Activated CD4-positive, alpha-beta T cell treated with anti-CD3 and anti-CD28 coated beads, Interleukin-2, amount 10 ng/mL, durations not matched to agents 24 days and 14 days (primary cell): ENCODE measurements around the gene HSPG2. TPM values are rescaled to one million over a fixed set of nuclear protein-coding genes. Genes with fewer than 3 reads are reported as not detected.
"Not testable (repeated sequence)": the region's sequence is repeated elsewhere in the genome, so short reads cannot be mapped to it uniquely, and the experiment has no call there.

Source experiments
- DNase-seq: peaks from one replicate; pipeline ENCODE4 v3.0.0; 2022
- H3K27ac Mint-ChIP-seq: one replicate; pipeline ENCODE4 v1.8.0; 2022; ENCODE audit warnings: mild to moderate bottlenecking, mixed read lengths
- H3K27me3 Mint-ChIP-seq: one replicate; pipeline ENCODE4 v1.8.0; 2022; ENCODE audit warnings: mixed read lengths
- H3K36me3 Mint-ChIP-seq: one replicate; pipeline ENCODE4 v1.8.0; 2022; ENCODE audit warnings: low read depth, mild to moderate bottlenecking, mixed read lengths
- H3K4me1 Mint-ChIP-seq: one replicate; pipeline ENCODE4 v1.8.0; 2021; ENCODE audit warnings: mixed read lengths
- H3K4me3 Mint-ChIP-seq: one replicate; pipeline ENCODE4 v1.8.0; 2022; ENCODE audit warnings: mild to moderate bottlenecking, moderate library complexity, mixed read lengths
- H3K9me3 Mint-ChIP-seq: one replicate; pipeline ENCODE4 v1.8.0; 2021; ENCODE audit warnings: mixed read lengths
- intact Hi-C: fragments of 100-400 bp; cut with micrococcal nuclease; formaldehyde crosslinking; loops from one replicate; pipeline ENCODE4 v1.15.1; 2023
- total RNA-seq: library from RNA; stranded (reverse); gene quantifications from 2 replicates; pipeline ENCODE4 v1.2.3, GENCODE V29; 2022

HSPG2 gene
- total RNA-seq, 1 donor from 2014 or later = 6.2 TPM

DNA sequence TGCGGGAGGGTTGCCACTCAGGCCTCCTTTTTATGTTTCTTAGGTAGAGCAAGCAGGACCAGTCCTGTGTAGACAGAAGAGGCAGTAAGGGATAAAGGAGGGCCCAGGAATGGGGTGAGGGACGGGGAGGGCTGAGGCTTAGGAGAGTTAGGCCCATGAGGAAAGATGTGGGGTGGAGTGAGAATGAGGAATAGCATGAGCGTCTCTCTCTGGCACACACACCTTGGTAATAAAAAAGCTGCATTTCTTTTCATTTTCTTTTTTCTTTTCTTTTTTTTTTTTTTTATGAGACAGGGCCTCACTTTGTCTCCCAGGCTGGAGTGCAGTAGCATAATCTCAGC is 7.6 kb upstream of the HSPG2 start:
- Mint-ChIP-seq H3K4me1 (no peaks in the 10 kb centered on the region), H3K4me3 (no peak overlapping the region), H3K27ac (no peak overlapping the region), H3K27me3 (peaks cover 7% of the 10 kb centered on the region), H3K9me3 (no peaks in the 10 kb centered on the region), H3K36me3 (no peaks in the 10 kb centered on the region)
- no peak for DNase-seq
- intact Hi-C loops = no loop called here

DNA sequence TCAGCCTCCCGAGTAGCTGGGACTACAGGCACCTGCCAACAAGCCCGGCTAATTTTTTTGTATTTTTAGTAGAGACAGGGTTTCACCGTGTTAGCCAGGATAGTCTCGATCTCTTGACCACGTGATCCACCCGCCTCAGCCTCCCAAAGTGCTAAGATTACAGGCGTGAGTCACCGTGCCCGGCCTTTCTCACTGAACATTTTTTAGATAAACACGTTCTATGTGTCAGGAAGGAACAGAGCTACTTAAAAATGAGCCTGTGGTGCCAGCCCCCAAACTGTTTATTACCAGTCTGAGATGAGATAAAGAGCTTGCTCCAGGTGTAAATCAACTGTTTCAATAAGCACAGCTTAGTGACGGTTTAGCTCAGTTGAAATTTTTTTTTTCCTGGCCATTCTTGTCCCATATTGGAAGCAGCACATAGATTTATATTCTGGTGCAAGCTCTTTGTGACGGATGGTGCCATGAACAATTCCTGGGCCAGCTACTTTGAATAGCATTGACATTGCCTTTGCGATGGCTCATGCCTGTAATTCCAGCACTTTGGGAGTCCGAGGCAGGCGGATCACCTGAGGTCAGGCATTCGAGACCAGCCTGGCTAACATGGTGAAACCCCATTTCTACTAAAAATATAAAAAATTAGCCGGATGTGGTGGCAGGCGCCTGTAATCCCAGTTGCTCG is 6.0 kb upstream of the HSPG2 start:
- H3K36me3 Mint-ChIP-seq, DNase-seq, H3K4me3 Mint-ChIP-seq, H3K27ac Mint-ChIP-seq, H3K4me1 Mint-ChIP-seq, intact Hi-C loops, H3K9me3 Mint-ChIP-seq: not testable (repeated sequence)
- peaks cover 15% of the 10 kb centered on the region for H3K27me3 Mint-ChIP-seq

GRCh38 chr1:21942464-21942863 is 5.4 kb upstream of the HSPG2 start:
- H3K36me3 Mint-ChIP-seq = peaks cover 3% of the 10 kb centered on the region
- H3K27me3 Mint-ChIP-seq = peaks cover 20% of the 10 kb centered on the region
- DNase-seq = no peak
- no peaks in the 10 kb centered on the region for H3K9me3 Mint-ChIP-seq
- no peak overlapping the region for H3K27ac Mint-ChIP-seq
- H3K4me1 Mint-ChIP-seq = peaks cover 6% of the 10 kb centered on the region
- H3K4me3 Mint-ChIP-seq = no peak overlapping the region
- intact Hi-C loops = no loop called here

DNA sequence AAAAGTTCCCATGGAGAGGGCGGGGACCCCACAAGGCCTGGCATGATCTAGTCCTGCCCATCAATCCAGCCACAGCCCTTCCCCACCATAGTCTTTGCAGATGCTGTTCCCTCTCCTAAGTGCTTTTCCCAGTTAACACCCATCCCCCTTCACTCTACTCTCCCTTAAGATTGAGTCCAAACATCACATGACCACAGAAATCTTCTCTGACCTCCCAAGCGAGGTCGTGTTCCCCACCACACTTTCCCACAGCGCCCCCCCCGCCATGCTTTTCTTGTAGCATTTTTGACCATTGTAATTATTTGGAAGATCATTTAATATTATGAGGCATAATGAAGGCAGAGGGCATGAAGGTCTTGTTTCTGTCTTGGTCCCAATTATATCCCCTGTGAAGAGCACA is 4.3 kb upstream of the HSPG2 start:
- no peak overlapping the region for H3K27ac Mint-ChIP-seq
- peaks cover 3% of the 10 kb centered on the region for H3K36me3 Mint-ChIP-seq
- no peak overlapping the region for H3K4me3 Mint-ChIP-seq
- H3K27me3 Mint-ChIP-seq = peaks cover 20% of the 10 kb centered on the region
- DNase-seq = no peak
- intact Hi-C loops = no loop called here
- H3K4me1 Mint-ChIP-seq = peaks cover 6% of the 10 kb centered on the region
- H3K9me3 Mint-ChIP-seq = no peaks in the 10 kb centered on the region

GRCh38 chr1:21940492-21940891 is 3.4 kb upstream of the HSPG2 start:
- Mint-ChIP-seq H3K27ac (no peak overlapping the region), H3K4me3 (no peak overlapping the region), H3K36me3 (peaks cover 3% of the 10 kb centered on the region), H3K9me3 (no peaks in the 10 kb centered on the region), H3K4me1 (peaks cover 8% of the 10 kb centered on the region), H3K27me3 (peaks cover 23% of the 10 kb centered on the region)
- DNase-seq = no peak
- intact Hi-C loops = no loop called here

DNA sequence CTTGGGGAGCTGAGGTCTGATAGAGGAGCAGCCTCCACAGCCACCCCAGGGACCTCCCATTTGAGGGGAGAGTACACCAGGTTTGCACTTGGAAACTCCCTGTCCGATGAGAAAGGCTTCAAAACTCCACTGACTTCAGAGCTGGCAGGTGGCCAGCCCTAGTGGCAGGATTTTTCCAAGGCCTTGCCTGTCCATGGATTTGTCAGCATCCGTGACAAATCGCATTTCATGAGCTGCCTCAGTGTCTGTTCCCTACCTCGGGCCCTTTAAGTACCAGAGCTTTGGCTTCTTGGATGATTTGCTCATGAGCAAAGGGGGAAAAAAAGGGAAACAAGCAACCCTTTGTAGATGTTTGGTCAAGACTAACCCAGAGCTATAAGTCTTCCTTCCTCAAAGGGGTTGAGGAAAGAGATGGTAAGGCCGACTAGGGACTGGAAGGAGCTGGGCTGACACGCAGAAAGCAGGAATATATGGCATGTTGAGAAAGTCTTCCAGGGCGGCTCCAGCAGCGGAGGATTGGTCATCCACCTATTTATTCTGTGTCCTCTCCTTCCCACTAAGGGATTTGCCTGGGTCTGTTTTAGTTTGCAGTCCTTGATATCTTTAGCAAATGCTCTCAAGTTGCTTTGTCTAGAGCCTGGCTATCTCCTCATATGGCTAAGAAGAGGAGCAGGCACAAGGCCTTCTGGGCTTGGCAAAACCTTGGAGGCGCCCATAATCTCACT is 2.7 kb upstream of the HSPG2 start:
- Mint-ChIP-seq H3K4me1 (peaks cover 9% of the 10 kb centered on the region), H3K27me3 (peaks cover 25% of the 10 kb centered on the region), H3K9me3 (no peaks in the 10 kb centered on the region), H3K36me3 (peaks cover 3% of the 10 kb centered on the region), H3K4me3 (no peak overlapping the region), H3K27ac (no peak overlapping the region)
- intact Hi-C loops = no loop called here
- DNase-seq = no peak

- intact Hi-C loops = no loop called here
- no peak overlapping the region for H3K27ac Mint-ChIP-seq
- peaks cover 12% of the 10 kb centered on the region for H3K4me1 Mint-ChIP-seq
- no peak for DNase-seq
- H3K36me3 Mint-ChIP-seq = peaks cover 3% of the 10 kb centered on the region
- H3K9me3 Mint-ChIP-seq = no peaks in the 10 kb centered on the region
- H3K27me3 Mint-ChIP-seq = peaks cover 25% of the 10 kb centered on the region
- H3K4me3 Mint-ChIP-seq = peak overlapping the region; percentile 66
Observed at GRCh38 chr1:21938732-21939538, 1.8 kb upstream of the HSPG2 start.

GRCh38 chr1:21937372-21938121 is 437 bp upstream of the HSPG2 start:
- H3K9me3 Mint-ChIP-seq = no peaks in the 10 kb centered on the region
- peak overlapping the region; percentile 89 for H3K4me3 Mint-ChIP-seq
- intact Hi-C loops = no loop called here

DNA sequence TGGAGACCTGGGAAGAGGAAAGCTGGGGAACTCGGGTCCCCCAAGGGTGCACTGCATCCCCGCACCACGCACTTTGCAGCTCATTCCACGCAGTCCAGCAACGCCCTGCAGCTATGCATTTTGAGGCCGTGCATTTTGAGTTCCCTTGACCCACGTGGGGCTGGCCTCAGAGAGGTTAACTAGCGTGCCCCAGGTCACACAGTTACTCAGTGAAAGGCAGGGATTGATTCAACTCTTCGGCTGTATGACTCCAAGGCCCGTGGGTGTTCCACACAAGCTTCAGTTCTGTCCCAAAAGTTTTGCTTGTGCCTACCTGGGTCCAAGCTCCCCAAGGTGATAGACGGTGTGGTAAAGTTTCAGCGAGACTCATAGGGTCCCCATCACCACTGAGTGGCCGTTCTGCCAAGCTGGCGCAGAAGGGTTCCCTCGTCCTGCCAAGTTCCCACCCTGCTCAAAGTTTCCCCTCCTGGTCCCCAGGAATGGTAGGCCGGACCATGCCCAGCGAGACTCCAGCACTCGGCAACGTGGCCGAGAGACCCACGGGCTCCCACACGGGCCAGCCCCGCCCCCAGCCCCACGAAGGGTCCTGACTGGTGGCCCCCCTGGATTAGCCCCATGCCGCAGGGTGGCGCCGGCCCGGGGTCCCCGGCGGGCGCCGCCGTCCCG is 611 bp downstream of the HSPG2 start:
- Mint-ChIP-seq H3K4me3 (peak overlapping the region; percentile 69), H3K27me3 (peaks cover 25% of the 10 kb centered on the region), H3K4me1 (peaks cover 14% of the 10 kb centered on the region), H3K36me3 (peaks cover 3% of the 10 kb centered on the region), H3K9me3 (no peaks in the 10 kb centered on the region), H3K27ac (no peak overlapping the region)
- intact Hi-C loops = no loop called here
- peak; percentile 60 for DNase-seq

More at GRCh38 chr1:21937372-21938121, 437 bp upstream of the HSPG2 start:
- Mint-ChIP-seq H3K4me1 (peaks cover 14% of the 10 kb centered on the region), H3K36me3 (peaks cover 3% of the 10 kb centered on the region), H3K27me3 (peaks cover 25% of the 10 kb centered on the region), H3K27ac (peak overlapping the region; percentile 86)
- peak; percentile 89 for DNase-seq

GRCh38 chr1:21935891-21936365 is 1.2 kb downstream of the HSPG2 start:
- no peak for DNase-seq
- peaks cover 3% of the 10 kb centered on the region for H3K36me3 Mint-ChIP-seq
- peaks cover 14% of the 10 kb centered on the region for H3K4me1 Mint-ChIP-seq
- peaks cover 23% of the 10 kb centered on the region for H3K27me3 Mint-ChIP-seq
- H3K4me3 Mint-ChIP-seq = peak overlapping the region; percentile 69
- intact Hi-C loops = no loop called here
- H3K9me3 Mint-ChIP-seq = no peaks in the 10 kb centered on the region
- H3K27ac Mint-ChIP-seq = no peak overlapping the region

DNA sequence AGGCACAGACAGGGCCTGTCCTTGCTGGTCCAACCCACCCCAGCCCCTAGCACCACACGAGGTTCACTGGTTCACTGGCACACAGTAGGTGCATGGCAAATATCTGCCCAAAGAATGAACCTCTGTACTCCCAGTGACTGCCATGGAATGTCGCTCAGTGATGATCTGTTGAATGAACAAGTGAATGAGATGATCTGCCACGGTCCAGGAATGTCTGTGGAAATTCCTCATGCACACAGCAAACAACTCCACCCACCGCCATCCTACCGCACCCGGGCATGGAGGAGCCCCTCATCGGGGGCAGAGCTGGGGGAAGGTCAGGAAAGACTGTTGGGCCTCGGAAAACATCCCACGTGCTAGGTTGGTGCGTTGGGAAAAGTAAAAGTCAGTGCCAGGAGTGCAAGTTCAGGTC is 1.7 kb downstream of the HSPG2 start:
- intact Hi-C loops = no loop called here
- H3K4me1 Mint-ChIP-seq = peaks cover 14% of the 10 kb centered on the region
- H3K9me3 Mint-ChIP-seq = no peaks in the 10 kb centered on the region
- peak overlapping the region; percentile 30 for H3K4me3 Mint-ChIP-seq
- DNase-seq = no peak
- peaks cover 3% of the 10 kb centered on the region for H3K36me3 Mint-ChIP-seq
- peaks cover 23% of the 10 kb centered on the region for H3K27me3 Mint-ChIP-seq
- H3K27ac Mint-ChIP-seq = no peak overlapping the region

DNA sequence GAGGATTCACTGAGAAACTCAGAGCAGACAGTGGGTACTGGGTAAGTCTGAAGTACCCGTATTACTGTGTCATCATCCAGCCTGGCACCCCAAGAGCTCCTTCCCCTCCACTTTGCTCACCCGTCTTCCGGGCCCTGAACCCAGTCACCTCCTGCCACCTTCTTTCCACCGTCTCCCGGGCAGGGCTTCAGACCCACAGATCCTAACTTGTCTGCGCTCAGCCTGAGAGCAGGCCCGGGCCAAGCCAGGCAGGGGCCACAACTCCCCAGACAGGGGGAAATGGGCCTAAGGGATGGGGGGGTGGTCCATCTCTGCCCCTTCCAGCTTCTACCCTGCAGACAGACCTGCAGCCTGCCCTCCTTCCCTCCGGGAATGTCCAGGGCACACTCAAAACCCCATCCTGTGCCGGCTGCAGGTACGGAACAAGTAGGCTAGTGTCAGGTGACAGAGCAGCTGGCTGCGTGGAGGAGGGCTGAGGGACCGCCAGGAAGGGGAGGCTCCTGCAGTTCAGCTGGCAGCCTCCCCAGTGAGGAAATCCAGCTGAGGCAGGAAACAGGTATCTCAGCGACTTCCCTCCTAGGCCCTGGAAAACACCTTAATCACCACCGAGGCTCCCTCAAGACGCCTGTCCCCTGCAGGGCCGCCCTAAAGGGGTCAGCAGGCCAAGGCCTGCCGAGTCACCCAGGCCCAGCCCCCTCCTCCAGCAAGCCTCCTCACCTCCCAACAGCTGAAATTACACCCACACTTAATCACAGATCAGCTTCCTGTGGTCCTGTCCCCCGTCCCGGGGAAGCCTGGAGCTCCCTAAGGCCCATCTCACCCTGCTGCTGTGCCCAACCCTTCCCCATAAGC is 3.5 kb downstream of the HSPG2 start:
- Mint-ChIP-seq H3K27me3 (peaks cover 15% of the 10 kb centered on the region), H3K4me3 (peak overlapping the region; percentile 15), H3K4me1 (peaks cover 14% of the 10 kb centered on the region), H3K27ac (no peak overlapping the region), H3K36me3 (peaks cover 3% of the 10 kb centered on the region), H3K9me3 (no peaks in the 10 kb centered on the region)
- no peak for DNase-seq
- intact Hi-C loops = no loop called here
